OCI-LY1 (cell line): ENCODE data around the gene CARD6.

Source experiments
- EZH2 ChIP-seq: fragments of 200-600 bp; sonication (generic), shearing (Covaris generic); IDR thresholded peaks from 2 replicates; pipeline ENCODE4 v1.8.0; 2017; ENCODE audit warnings: borderline replicate concordance, mixed run types, mild to moderate bottlenecking, antibody characterized with exemption, low read length, moderate library complexity, mixed read lengths
- TF ChIP-seq, protein P1 (sequence below): fragments of 200-600 bp; sonication (generic), shearing (Covaris generic); IDR thresholded peaks from 2 replicates; pipeline ENCODE4 v1.5.1; 2017; ENCODE audit warnings: mild to moderate bottlenecking, antibody characterized with exemption, low read length, moderate library complexity, mixed read lengths

GRCh38 chr5:40860711-40861110 is 19.5 kb downstream of the CARD6 start:
- TF ChIP-seq, protein P1, sequence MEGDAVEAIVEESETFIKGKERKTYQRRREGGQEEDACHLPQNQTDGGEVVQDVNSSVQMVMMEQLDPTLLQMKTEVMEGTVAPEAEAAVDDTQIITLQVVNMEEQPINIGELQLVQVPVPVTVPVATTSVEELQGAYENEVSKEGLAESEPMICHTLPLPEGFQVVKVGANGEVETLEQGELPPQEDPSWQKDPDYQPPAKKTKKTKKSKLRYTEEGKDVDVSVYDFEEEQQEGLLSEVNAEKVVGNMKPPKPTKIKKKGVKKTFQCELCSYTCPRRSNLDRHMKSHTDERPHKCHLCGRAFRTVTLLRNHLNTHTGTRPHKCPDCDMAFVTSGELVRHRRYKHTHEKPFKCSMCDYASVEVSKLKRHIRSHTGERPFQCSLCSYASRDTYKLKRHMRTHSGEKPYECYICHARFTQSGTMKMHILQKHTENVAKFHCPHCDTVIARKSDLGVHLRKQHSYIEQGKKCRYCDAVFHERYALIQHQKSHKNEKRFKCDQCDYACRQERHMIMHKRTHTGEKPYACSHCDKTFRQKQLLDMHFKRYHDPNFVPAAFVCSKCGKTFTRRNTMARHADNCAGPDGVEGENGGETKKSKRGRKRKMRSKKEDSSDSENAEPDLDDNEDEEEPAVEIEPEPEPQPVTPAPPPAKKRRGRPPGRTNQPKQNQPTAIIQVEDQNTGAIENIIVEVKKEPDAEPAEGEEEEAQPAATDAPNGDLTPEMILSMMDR: no peak
- no peak for TF ChIP-seq EZH2
